GM19328 (cell line): ENCODE results near the gene ZFAND6.
"Not testable (repeated sequence)": the region's sequence is repeated elsewhere in the genome, so short reads cannot be mapped to it uniquely, and the experiment has no call there.

ENCODE experiments used
- ATAC-seq: cut with Tn5 transposase; IDR thresholded peaks from one replicate; pipeline ENCODE4 v1.9.1; 2021; ENCODE audit warnings: mild to moderate bottlenecking, moderate library complexity; ENCODE audit not compliant: unreplicated experiment

Gene ZFAND6

GRCh38 chr15:80058851-80059785 lies at the start of gene ZFAND6:
TSS of gene ZFAND6 (plus strand) at chr15:80059676. CDS start at chr15:80120345, 60,669 bp downstream.
- peak; percentile 67 for ATAC-seq

GRCh38 chr15:80010131-80010673 lies 49.3 kb upstream of the ZFAND6 start:
- no peak for ATAC-seq

DNA sequence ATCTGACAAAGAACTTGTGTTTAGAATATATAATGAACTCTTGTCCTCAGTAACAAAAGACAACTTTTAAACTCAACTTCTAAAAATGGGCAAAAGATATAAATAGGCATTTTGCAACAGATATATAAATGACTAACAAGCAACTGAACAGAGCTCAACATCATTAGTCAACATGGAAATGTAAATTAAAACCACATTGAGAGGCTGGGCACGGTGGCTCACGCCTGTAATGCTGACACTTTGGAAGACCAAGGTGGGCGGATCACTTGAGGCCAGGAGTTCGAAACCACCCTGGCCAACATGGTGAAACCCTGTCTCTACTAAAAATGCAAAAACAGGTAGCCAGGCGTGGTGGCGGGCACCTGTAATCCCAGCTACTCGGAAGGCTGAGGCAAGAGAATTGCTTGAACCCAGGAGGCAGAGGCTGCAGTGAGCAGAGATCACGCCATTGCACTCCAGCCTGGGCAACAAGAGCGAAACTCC lies 48.4 kb upstream of the ZFAND6 start:
- not testable (repeated sequence) for ATAC-seq

DNA sequence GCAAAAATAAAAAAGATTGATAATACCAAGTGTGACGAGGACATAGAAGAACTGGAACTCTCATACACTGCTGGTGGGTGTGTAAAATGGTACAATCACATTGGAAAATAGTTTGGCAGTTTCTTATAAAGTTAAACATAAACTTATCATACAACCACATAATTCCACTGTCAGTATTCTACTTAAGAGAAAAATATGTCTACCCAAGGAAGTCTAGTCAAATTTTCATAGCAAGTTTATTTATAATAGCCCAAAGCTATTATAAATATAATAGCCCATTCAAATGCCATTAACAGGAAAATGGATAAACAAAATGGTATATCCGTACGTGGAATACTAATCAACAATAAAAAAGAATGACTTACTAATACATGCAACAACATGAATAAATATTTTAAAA lies 47.9 kb upstream of the ZFAND6 start:
- ATAC-seq, result no peak

DNA sequence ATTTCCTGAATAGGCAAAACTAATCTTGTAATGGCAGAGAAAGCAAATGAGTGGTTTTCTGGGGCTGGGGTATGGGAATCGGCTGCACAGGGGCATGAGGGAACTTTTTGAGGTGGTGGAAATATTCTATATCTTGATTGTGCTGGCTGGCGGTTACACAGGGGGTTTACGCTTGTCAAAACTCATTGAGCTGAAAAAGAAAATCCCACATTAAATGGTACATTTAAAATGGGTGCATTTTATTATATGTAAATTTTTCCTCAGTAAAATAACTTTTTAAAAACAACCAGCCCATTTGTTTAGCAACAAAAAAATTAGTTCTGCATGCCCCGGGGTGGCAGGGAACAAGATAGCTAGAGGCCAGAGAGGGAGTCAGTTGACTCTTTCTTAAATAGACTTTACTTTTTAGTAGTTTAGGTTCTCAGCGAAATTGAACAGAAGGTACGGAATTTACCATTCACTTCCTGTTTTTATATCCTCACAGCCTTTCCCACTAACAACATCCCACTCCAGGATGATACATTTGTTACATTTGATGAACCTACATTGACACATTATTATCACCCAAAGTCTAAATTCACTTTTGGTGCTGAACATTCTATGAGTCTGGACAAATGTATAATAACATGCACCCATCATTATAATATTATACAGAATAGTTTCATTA lies 47.3 kb upstream of the ZFAND6 start:
- ATAC-seq, result no peak

DNA sequence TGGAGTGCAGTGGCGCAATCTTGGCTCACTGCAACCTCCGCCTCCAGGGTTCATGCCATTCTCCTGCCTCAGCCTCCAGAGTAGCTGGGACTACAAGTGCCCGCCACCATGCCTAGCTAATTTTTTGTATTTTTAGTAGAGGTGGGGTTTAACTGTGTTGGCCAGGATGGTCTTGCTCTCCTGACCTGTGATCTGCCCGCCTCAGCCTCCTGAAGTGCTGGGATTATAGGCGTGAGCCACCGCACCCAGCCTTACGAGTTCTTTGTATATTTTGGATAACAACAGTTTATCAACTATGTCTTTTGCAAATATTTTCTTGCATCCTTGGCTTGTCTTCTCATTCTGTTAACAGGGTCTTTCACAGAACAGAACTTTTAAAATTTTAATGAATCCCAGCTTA lies 45.3 kb upstream of the ZFAND6 start:
- ATAC-seq, result not testable (repeated sequence)

- ATAC-seq, result no peak
These were observed 44.3 kb upstream of the ZFAND6 start for GRCh38 chr15:80015156-80015555.

- not testable (repeated sequence) for ATAC-seq
These were observed 43.0 kb upstream of the ZFAND6 start for GRCh38 chr15:80016506-80016905.

DNA sequence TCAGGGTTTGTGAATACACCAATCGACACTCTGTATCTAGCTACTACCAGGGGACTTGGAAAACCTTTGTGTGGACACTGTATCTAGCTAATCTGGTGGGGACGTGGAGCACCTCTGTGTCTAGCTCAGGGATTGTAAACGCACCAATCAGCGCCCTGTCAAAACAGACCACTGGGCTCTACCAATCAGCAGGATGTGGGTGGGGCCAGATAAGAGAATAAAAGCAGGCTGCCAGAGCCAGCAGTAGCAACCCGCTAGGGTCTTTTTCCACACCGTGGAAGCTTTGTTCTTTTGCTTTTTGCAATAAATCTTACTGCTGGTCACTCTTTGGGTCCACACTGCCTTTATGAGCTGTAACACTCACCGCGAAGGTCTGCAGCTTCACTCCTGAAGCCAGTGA lies 42.3 kb upstream of the ZFAND6 start:
- ATAC-seq, result not testable (repeated sequence)

DNA sequence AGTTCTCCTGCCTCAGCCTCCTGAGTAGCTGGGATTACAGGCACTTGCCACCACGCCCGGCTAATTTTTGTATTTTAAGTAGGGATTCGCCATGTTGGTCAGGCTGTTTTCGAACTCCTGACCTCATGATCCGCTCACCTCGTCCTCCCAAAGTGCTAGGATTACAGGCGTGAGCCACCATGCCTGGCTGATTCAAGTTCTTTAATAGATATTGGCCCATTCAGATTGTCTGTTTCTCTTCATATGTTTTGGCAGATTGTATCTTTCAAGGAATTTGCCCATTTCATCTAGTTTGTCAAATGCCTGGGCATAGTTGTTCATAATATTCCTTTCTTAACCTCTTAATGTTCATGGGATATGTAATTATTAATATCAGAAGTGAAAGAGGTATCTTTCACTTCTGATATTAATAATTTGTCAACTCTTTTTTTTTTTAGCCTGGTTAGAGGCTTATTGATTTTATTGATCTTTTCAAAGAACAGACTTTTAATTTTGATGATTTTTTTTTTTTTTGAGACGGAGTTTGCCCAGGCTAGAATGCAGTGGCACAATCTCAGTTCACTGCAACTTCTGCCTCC lies 40.2 kb upstream of the ZFAND6 start:
- ATAC-seq, result no peak

DNA sequence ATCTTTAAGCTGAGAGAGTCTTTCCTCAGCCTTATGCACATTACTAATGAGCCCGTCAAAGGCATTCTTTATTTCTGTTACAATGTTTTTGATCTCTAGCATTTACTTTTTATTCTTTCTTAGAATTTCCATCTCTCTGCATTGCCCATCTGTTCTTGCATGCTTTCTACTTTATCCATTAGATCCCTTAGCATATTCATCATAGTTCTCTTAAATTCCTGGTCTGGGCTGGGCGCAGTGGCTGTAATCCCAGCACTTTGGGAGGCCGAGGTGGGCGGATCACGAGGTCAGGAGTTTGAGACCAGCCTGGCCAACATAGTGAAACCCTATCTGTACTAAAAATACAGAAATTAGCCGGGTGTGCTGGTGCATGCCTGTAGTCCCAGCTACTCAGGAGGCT lies 39.3 kb upstream of the ZFAND6 start:
- ATAC-seq, result not testable (repeated sequence)

DNA sequence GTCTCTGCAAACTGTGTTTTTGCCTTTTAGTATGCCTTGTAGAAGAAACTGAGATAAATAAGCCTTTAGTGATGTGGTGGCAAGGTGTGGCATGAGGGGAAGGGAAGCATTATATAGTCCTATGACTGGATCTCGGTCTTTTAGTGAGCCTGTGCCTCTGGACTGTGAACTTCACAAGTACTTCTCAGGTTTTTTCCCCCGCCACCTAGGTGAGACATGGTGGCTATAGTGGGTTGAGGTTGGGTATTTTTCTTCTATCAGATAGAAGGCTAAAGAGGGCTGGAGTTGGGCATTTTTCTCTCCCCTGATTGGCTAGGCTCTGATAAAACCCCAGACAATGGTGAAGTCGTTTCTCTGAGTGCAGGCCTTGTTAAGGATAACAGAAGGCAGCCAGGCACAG lies 38.7 kb upstream of the ZFAND6 start:
- ATAC-seq, result no peak

DNA sequence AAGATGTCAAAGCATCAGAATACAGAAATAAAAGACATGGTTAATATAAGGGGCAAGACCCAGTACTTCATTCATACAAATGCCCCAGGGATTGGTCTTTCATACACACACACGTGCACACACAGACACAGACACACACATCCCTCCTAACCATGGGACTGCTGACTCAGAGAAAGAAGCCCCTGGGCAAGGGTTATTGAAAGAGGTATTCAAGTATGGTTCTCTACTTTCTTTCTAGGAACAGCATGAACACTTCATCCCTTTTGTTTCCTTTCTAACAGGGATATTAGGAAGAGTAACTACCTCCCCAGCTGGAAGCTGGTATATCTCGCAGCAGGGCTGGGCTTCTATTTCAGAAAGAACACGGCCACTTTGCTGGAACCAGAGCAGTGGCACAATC lies 33.2 kb upstream of the ZFAND6 start:
- no peak for ATAC-seq

DNA sequence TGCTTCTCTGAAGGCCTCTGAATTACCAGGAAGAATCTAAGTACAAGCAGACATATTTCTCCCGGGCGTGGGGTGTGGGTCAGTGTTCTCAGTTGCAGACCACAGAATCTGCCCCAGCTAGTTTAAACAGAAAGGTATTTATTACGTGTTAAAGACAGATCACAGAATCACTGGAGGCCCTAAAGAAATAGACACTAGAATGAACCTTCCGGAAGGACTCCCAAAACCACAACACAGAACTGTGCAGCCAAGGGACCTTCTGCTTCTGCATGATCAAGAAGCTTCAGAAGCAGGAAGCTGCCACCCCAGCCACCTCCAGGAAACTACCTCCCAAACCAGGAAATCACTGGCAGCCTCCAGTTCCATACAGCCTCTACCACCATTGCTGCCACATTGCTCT lies 32.7 kb upstream of the ZFAND6 start:
- no peak for ATAC-seq

GRCh38 chr15:80028937-80029336 lies 30.5 kb upstream of the ZFAND6 start:
- no peak for ATAC-seq

- ATAC-seq, result no peak
These were observed 27.6 kb upstream of the ZFAND6 start for GRCh38 chr15:80031841-80032240.

GRCh38 chr15:80034629-80035028 lies 24.8 kb upstream of the ZFAND6 start:
- ATAC-seq, result no peak

DNA sequence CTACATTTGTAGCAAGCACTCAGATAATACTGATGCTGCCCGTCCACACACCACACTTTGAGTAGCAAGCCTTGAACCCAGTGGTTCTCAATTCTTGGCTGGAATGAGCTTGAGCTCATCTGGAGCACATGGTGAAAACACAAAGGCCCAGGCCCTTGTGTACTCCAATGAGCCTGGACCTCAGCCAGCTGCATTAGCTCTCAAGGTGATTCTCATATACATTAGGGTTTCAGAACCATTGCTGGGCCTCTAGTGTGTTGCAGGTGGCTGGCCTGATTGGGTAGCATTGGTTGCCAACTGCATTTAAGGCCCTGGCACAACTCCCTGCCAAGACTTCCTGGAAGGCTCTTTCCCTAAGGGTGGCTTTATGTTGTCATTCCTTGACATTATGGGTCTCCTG lies 23.4 kb upstream of the ZFAND6 start:
- no peak for ATAC-seq

- ATAC-seq, result no peak
These were observed 17.8 kb upstream of the ZFAND6 start for GRCh38 chr15:80041494-80042253.

- ATAC-seq, result no peak
These were observed 16.9 kb upstream of the ZFAND6 start for GRCh38 chr15:80042568-80042967.

DNA sequence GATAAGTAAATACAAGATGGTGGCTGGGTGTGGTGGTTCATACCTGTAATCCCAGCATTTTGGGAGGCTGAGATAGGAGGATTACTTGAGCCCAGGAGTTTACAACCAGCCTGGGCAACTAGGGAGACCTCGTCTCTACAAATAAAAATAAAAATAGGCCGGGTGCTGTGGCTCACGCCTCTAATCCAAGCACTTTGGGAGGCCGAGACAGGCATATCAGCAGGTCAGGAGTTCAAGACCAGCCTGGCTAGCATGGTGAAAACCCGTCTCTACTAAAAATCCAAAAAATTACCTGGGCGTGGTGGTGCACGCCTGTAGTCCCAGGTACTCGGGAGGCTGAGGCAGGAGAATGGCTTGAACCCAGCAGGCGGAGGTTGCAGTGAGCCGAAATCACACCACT lies 14.3 kb upstream of the ZFAND6 start:
- not testable (repeated sequence) for ATAC-seq
